ENCODE data around the gene OVOL1. TPM values are rescaled to one million over a fixed set of nuclear protein-coding genes. Genes with fewer than 3 reads are reported as not detected.

OVOL1 gene
- total and polyA plus RNA-seq, 2 of the 8 experiments (the other 6 are each of a cell fraction or from before 2014, with no cell fraction given), result 2.6 to 3.4 TPM

DNA sequence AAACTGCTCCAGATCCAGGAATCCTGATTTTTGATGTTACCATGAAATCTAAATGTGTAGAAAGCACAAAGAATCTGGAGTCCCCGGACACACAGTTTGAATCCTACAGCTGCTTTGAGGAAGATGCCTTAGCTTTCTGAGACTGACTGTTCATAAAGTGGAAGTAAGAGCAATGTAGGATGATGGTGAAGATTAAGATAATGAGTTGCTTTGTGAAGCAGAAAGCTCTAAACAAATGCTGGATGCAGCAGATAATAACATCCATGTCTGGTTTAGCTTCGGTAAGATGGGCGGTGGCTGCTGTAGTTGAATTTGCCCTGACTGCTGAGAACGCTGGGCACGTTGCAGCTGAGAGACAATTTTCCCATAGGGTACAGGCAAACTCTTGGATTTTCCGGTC, 20.1 kb downstream of the OVOL1 start:
- no peak overlapping the region for H2BK15ac ChIP-seq (ENCODE audit: low read length)

More for the DNA sequence above, 20.1 kb downstream of the OVOL1 start:
- Histone ChIP-seq H3K9me3 (ENCODE audit: insufficient read depth in 2 of 2, low read depth in 1 of 2, low read length in 1 of 2) (no peaks in the 10 kb centered on the region), H3K18ac (ENCODE audit: extremely low read depth, low read length) (no peak overlapping the region), H3K4me1 (replicated peaks in 1 of 4; ENCODE audit: control insufficient read depth in 3 of 4, insufficient read depth in 4 of 4, low read length in 3 of 4) (peaks cover 0 to 4% (median 0%) of the 10 kb centered on the region in 4 experiments; a peak in 1 of 7 replicates), H3K23me2 (ENCODE audit: low read depth, low read length) (no peaks in the 10 kb centered on the region), H2AK5ac (ENCODE audit: low read depth, low read length) (no peak overlapping the region), H3K14ac (ENCODE audit: insufficient read length) (no peak overlapping the region), H3K4me3 (ENCODE audit: extremely low read depth in 1 of 4, insufficient read depth in 2 of 4, low read depth in 3 of 4, low read length in 4 of 4) (no peak overlapping the region), H2BK5ac (ENCODE audit: low read depth, low read length) (no peak overlapping the region), H4K5ac (ENCODE audit: insufficient read length, low read depth, low read length) (no peak overlapping the region), H3K4me2 (ENCODE audit: insufficient read depth in 1 of 2, low read depth in 2 of 2, low read length in 2 of 2) (no peak overlapping the region), H4K91ac (replicated peaks; ENCODE audit: insufficient read length, low read length) (no peak overlapping the region), H3K79me2 (ENCODE audit: control insufficient read depth in 1 of 2, insufficient read depth in 2 of 2, low read length in 2 of 2) (no peaks in the 10 kb centered on the region), H3K9ac (replicated peaks in 1 of 4; ENCODE audit: extremely low read depth in 1 of 4, low read depth in 3 of 4, low read length in 3 of 4) (no peak overlapping the region), H3K4ac (replicated peaks; ENCODE audit: insufficient read length, low read depth, low read length) (no peak overlapping the region), H2BK12ac (ENCODE audit: low read depth, low read length) (no peak overlapping the region), H3K27me3 (replicated peaks in 1 of 4; ENCODE audit: control insufficient read depth in 3 of 4, extremely low read depth in 1 of 4, insufficient read depth in 3 of 4, low read length in 3 of 4) (no peaks in the 10 kb centered on the region; a peak in 2 of 7 replicates), H3K36me3 (ENCODE audit: control insufficient read depth in 2 of 4, insufficient read depth in 4 of 4, low read length in 3 of 4) (no peaks in the 10 kb centered on the region), H2AFZ (ENCODE audit: low read length) (no peak overlapping the region), H2BK120ac (replicated peaks; ENCODE audit: low read depth, low read length) (no peak overlapping the region), H4K8ac (ENCODE audit: extremely low read depth, insufficient read depth, low read length) (no peak overlapping the region), H2BK20ac (ENCODE audit: low read length) (no peak overlapping the region), H3K79me1 (ENCODE audit: low read depth, low read length) (peaks cover 2% of the 10 kb centered on the region; the same call in 1 of the 2 replicates), H3K56ac (replicated peaks; ENCODE audit: insufficient read length, low read depth, low read length) (no peak overlapping the region), H4K20me1 (replicated peaks in 1 of 2; ENCODE audit: control insufficient read depth in 1 of 2, insufficient read depth in 2 of 2, low read length in 2 of 2) (peaks cover 0 to 5% of the 10 kb centered on the region in 2 experiments), H3K23ac (ENCODE audit: insufficient read length) (no peak overlapping the region), H3K27ac (ENCODE audit: low read depth, low read length) (no peak overlapping the region)
- TF ChIP-seq ZNF274 (IDR thresholded peaks at IDR 0.05; ENCODE audit: borderline replicate concordance, extremely low read depth, low read length) (no peak), POLR2AphosphoS5 (IDR thresholded peaks at IDR 0.05; ENCODE audit: low read depth, low read length) (no peak), SP1 (IDR thresholded peaks at IDR 0.05; ENCODE audit: low read depth, low read length) (no peak), SRF (IDR thresholded peaks at IDR 0.05; ENCODE audit: low read depth, low read length) (no peak), TCF12 (IDR thresholded peaks at IDR 0.05; ENCODE audit: low read depth, low read length) (no peak), SP2 (IDR thresholded peaks at IDR 0.05; ENCODE audit: low read length) (no peak), GTF2F1 (IDR thresholded peaks at IDR 0.05; ENCODE audit: borderline replicate concordance, low read depth, low read length) (no peak), CHD2 (IDR thresholded peaks at IDR 0.05; ENCODE audit: low read length) (no peak), JUN (IDR thresholded peaks at IDR 0.05; ENCODE audit: low read depth, low read length) (no peak), CHD1 (IDR thresholded peaks at IDR 0.05; ENCODE audit: low read depth, low read length) (no peak), ATF3 (IDR thresholded peaks at IDR 0.05; ENCODE audit: insufficient read depth, low read depth, low read length) (no peak)
- FAIRE-seq, result no peak
- no peak for DNase-seq (ENCODE audit: low read depth in 1 of 2, low spot score in 2 of 2)
- ChIA-PET CTCF (ENCODE audit: partially characterized antibody) (interaction anchor here (0.6 to 4.2 kb wide), 13 partner anchors 9 to 159 kb away, joined by 3 to 40 read pairs (median 5); partner anchors contain the start of gene AP5B1), POLR2A (ENCODE audit: partially characterized antibody) (interaction anchor here (0.6 to 1.7 kb wide), 3 partner anchors 9 to 17 kb away, joined by 3 to 7 read pairs (median 3); no protein-coding TSS in a partner anchor)
- WGBS, 2 experiments (ENCODE audit: extremely low coverage in 1 of 2, insufficient coverage in 1 of 2, insufficient read length in 1 of 2, insufficient replicate concordance in 2 of 2, low coverage in 1 of 2, low lambda C conversion rate in 2 of 2, missing lambda C conversion rate in 1 of 2), result 88% methylated on average over 6 of the region's 6 CpGs; no CpG with 5 or more reads in 1 of the 2 experiments
